ENCODE results near the gene NAA35.

NAA35 gene

GRCh38 chr9:86069206-86069869 lies 128.4 kb downstream of the NAA35 start:
- no peak for DNase-seq

All from bone marrow (tissue), 2 donors.